ENCODE data around the gene TCF4.
"Not testable (repeated sequence)": the region's sequence is repeated elsewhere in the genome, so short reads cannot be mapped to it uniquely, and the experiment has no call there.

Gene TCF4

DNA sequence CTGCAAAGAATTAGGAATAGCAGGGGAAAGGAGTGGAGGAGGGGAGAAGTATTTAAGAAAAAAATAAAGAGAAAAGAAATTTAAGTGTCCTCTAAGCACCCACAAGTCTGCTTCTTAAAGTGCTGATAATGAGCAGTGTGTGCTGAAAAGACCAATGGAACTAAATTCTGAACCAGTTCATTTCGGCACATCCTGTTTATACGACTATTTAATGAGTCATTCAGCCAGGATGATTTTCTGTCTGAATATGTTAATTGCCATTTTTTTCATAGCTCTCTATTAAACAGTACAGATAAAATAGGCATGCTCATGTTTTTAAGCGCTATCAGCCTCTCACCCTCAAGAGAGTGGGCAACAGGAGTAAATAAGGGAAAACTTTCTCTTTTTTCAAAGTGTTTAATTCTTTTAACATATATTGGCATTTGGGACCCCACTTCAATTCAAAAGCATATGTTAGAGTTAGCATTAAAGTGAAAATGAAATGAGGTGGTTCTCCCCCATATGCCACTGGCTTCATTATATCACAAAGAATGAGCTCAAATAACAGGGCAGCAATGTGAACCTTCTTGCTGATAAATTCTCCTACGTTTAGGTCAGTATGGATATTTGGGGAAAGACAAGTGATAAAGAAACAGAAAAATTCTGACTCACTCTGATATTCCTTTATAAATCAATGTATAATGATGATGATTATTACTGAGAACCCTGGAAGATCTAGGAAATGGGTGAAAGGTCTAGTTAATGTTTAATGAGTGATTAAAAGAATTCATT, 87.5 kb downstream of the TCF4 start:
- DNase-seq, result no peak

DNA sequence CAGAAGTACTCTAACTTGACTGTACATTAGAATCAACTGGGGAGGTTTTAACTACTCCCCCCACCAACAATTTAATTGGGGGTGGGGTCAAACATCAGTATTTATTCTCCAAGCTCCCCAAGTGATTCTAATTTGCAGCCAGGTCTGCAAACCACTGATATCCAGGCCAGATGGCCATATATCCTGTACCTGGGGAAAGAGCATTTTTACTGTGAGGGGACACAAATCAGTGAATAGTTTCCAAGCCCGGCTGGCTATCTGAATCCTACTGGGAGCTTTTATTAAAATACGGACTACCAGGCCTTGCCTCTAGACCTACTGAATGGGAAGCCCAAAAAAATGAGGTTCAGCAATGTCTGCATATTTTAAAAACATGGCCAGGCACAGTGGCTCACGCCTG, 88.5 kb downstream of the TCF4 start:
- no peak for DNase-seq

DNA sequence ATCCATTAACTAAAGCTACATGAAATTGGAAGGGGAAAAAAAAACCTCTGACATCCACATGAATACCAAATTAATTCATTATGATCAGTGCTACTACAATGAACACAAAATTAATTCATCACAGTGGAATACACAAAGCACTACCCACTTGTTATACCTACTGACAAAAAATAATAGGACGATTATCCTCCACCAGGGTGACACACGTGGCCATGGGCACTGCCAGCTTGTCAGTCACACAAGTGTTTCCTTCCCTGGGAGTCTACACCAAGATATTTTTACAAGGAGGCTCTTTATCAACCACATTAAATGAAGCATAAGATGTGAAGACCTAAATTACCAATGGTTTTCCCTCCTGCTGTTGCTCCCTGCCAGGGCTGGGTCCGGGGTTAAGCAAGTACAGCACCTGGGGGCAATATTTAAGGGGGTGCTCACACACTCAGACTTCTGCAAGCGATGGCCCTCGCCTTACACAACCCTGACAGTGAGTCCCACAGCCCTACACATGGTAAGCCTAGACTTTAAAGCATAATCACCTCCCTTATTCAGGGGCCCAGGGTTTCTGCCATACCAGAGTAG, 90.1 kb downstream of the TCF4 start:
- DNase-seq, result no peak

DNA sequence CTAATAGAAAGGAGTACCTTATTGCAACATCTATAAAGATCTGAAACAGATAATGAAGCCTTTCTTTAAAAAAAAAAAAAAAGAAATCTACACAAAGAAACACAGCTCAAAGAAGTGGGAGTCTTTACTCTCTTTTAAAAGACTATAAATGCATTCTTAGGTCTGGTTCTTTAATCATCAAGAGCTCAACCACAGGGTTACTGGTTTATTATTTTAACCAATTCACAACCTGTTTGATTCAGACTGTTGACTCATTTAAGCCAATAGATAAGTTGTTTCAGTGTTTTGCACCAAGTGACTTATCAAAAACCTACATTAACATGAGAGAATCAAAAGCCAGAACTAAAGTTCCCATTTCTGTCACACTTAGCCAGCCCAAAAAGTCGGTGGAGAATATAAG, 93.1 kb downstream of the TCF4 start:
- no peak for DNase-seq

DNA sequence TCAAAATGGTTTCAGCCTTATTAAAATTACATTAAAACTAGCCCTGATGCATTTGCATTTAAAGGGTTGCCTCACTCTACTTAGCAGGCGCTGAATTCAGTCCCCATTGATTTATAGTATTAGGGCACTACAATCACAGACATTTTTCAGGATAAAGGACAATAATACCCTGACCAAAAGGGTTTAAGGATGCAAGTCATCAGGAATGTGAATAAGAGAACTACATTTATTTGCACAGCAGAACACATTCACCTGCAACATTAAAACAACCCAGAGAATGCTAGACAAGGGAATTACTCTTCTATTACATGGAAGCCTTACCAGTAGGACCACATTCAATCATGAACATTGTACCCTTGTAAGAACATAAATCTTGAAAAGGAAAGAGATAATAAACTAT, 93.6 kb downstream of the TCF4 start:
- no peak for DNase-seq

DNA sequence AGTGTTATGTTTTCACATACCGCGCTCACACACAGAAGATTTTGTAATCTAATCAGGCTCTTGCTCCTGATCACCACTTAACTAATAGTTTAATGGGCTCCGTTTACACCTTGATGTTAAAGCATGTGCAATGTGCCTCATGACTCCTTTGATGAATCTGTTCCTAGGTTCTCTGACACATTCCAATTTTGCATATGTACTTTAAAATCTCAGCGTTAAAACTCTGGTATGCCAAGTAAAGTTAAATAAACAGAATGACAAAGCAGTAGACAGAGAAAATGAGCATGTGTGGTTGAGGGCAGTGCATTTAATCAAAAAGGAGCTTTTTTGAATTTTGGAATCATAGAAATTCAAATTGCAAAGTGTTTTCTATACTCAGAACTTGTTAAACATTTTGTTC, 96.4 kb downstream of the TCF4 start:
- DNase-seq, result no peak

DNA sequence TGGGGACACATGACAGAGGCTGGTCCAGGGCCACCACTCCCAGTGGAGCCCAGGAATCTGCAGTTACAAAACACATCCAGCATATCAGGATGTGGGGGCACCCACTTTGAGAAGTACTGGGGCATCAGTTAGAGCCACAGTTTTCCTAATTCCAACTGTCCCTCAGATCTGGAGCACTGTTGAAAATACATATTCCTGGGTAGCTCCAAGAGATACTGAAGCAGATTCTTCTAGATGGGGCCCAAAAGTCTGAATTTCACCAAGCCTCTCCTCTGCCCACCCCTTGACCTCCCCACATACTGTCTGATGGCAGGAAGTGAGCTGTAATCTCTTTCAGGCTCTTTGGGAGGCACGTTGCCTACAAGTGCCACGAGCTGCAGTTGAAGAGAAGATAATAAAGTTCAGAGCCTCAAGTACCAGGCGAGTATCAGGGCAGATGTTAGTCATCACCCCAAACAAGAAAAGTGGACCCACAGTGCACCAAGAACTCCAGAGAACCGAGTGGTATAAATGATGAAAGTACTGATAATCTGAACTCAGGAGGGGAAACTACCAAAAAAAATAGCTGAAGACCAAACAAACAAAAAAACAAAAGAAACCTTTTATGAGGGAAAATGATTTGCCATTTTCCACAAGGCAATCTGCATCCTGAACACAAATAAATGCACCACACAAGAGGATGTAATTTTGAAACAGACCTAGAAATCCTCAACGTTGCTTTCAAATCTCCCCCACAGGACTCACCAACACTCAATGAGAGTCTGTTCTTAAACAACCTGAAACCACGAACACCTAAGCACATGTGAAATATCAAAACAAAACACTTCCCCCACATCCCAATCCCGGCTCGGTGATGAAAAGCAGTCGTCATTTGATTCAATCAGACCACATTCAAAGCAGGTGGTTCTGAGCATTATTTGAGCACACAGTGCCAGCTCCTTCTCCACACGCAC, 98.7 kb downstream of the TCF4 start:
- DNase-seq, result no peak

DNA sequence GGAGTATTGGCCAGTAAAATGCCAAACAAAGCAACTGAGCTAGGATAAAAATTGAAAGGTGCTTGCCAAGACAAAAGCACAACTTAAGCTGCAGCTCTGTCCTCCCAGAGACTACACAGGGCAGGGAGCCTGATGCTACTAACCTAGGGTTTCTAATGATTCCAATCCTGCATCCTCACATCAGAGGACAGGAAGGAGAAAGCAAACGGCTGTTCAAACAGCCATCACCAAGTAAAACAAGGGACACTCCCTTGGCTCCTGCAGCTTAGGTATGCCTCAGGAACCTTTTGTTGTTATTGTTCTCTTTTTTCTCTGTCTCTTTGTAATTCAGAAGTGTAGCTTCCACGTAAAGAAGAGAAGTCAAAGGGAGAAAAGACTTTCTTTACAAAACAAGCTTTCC, 99.5 kb downstream of the TCF4 start:
- no peak for DNase-seq

DNA sequence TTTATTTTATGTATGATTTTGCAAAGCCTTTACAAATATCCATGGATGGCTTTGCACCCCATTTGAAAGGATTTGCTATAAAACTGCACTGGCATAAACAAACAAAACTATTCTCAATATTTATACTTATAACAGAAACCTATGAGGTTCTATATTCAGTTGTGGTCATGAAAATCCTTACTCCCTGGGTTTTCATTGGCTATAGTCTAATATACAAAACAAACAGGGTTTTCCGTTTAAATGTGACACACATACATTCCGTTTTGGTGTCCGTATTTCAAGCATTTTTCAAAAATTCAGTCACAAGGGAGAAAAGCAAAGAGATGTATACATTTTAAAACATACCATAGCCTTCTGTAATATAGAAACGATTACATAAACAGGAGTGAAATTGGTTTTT, 100.0 kb downstream of the TCF4 start:
- no peak for DNase-seq

DNA sequence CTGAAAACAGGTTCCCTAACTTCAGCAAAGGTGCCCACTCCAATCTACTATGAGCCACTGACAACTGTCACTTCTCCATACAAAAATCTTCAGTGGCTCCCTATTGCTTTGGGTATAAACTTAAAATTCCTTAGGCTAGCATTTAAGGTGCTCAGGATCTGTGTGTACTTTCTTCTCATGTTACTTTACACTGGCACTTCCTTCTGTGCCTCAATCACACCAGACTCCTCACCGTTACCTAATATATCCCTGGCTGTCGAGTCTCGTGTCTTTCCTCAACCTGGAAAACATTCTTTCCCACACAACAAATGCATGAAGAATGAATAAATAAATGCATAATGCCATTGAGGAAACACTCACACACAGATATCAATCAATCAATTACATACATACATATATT, 101.1 kb downstream of the TCF4 start:
- no peak for DNase-seq

DNA sequence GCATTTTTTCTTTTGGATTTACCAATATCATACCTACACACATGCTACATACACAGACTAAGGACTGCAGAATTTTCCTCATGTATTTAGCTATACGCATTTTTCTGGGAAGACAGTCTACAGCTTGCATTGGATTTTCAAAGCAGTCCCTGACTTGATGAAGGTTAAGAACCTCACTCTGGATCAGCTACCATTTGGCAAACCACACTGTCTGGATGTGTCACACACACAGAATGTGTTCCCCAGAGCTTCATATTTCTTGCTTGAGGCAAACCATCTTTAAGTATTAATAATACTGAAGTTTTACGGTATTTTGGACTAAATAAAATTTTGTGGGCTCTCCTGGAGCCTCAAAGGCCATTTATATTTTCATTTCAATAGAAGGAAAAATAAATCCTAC, 102.3 kb downstream of the TCF4 start:
- no peak for DNase-seq

DNA sequence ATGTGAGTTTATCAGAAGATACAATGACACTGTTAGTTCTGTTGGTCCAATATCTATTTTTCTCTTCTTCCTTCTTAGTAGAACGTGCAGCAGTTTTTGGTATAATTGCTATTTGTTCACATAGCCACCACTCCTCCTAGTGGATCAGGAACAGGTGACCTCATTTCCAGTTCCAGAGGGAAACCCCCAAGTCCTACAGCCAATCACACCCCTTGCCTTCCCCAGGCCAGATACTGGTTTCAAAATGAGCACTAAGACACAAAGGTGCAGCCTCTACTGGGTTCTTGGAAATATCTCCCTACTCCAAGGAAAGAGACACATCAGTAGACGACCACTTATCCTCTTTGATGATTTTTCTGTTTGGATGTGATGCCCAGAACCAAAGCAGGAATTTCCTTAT, 103.2 kb downstream of the TCF4 start:
- DNase-seq, result no peak

DNA sequence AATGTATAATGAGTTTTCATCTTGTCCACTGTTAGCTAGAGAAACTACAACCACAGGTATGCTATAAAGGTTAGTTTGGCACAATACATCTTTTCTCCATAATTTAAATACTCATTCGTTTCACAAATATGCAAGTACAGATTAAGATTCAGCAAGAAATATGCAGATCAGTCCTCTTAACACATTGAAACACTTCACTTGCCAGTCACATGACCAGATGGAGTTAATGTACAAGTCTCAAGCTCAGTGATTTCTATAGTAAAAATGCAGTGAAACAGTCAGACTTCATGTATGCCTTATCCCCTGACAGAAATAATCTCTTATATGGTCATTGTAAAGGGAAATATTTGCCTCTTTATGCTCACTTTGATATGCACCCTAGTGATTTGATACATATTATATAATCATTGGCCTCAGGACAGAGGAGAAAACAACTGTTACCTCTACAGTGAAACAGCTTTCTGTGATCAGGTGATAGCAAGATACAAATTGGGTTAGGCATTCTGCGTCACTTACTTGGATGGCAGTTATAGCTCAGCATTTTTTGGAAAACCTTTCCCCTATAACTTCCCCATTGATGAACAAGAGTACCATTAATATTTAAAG, 104.6 kb downstream of the TCF4 start:
- no peak for DNase-seq

DNA sequence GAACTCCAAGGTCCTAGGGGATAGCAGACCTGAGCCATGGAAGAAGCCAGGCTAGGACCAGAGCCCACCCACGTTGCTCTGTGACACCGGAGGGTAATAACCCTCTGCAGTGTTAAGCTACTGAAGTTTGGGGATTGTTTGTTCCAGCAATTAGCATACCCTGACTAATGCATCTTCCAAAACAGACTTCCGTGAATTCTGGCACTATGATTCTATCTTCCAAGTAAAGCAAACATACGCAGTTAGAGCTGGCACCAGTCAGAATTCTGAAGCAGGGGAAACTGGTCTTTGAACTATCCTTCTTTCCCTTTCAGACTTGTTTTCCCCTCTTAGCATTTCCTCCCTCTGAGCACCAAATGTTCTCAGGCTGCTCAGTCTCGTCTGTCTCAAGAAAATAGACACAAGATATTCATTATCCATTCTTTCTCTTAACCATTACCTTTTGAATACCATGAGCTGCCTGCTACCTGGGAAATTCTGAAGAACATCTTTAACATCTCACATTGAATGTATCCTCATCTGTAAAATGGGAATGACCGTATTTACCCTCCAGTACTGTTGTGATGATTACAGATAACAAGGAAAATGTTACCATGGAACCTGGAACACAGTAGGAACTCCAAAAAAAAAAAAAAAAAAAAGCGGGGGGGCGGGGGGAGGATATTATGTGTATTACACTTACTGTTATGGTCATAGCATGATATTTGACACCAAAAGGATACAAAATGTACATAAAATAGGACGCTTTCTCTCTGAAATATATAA, 108.2 kb downstream of the TCF4 start:
- DNase-seq, result no peak

DNA sequence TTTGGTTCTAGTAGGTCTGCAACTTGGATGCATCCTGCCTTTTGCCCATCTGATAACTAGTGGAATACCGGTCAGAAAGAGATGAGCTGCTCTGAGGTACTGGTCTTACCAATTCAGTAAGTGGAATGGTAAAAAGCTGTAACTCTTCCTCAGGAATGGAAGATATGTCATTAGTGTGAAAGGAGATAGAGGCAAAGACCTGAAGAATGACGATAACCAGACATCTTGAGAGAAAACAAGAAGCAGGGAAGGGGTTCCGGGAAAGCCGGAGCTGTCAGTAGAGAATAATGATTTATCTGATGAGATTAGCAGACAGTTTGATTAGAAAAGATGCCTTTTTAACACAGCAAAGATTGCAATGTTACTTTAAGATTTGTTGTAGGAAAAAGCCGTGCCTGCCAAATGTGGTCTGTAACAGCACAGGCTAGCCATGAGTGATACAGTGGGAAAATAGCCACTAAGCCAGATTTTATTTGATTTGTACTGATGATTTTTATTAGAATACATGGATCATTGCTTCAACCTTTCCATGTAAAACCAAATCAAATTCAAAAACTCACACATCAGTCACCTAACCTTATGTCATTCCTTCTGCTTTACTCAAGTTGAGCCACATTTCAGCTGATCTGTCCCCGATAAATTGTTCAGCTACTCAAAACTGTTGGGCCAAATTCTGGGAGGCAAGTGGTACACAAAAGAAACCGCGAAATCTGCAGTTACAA, 110.0 kb downstream of the TCF4 start:
- DNase-seq, result no peak

DNA sequence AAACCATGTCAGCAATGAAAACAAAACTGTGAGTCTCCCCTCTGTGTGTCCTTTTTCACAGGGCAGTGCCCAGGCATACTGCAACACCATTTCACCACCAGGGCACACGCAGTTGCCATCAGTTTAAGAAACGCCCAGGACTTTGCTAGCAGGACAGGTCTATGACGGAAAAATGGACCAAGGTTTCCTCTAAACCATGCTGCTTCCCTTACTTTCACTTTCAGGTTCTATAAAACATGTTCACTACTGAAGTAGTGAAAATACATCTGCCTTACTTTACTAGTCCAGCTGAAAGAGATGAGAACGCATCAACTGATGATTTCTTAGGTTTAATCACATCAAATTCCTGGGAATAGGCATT, 110.5 kb downstream of the TCF4 start:
- DNase-seq, result no peak

DNA sequence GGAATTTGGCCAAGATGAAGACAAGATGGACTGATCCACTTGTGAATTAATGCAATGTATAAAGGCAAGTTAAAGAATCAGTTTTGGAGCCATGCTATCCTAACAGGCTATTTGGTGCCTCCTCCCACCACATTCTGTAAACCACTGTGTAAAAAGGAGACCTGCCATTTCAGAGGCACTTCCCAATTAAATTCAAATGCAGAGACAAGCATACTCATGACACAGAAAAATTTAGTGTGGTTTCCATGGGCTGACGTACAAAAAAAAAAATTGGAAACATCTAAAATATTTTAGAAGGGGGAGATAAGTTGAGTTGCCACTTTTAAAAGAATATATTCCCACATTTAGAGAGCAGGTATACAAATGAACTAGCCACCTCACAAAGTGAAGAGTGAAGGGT, 112.1 kb downstream of the TCF4 start:
- DNase-seq, result no peak

DNA sequence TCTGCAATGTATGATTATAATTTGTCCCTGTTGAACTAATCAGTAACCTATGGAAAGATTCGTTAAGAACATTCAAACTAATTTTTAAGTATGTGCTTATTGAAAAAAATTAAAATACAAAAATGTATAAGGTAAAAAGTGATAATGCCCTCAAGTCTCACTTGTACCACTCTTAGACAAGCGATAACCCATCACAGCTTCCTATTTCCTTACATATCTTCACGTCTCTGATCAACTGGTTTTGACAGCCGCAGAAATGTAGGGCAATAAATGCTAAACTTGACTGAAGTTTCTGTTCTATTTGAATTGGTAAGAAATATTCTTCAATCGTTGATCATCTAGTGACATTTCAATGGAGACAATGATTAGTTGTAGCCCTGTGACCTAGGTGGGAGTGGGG, 112.5 kb downstream of the TCF4 start:
- DNase-seq, result no peak

DNA sequence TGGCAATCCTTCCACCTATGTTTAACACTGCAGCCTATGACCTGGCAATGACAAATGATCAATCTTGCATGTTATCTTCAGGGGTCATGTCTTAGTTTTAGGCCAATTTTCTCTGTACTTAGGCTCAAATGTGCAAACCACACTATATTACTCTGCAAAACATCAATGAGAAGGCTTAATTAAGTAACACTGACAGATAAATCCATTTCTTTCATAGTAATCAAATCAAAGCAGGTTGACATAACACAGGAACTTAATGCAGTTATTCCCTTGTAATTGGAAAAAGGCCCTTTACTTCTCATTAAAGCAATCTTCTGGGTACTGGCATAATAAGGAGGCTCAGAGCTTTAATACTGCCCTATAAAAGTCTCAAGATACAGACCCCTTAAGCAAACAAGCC, 114.4 kb downstream of the TCF4 start:
- no peak for DNase-seq

DNA sequence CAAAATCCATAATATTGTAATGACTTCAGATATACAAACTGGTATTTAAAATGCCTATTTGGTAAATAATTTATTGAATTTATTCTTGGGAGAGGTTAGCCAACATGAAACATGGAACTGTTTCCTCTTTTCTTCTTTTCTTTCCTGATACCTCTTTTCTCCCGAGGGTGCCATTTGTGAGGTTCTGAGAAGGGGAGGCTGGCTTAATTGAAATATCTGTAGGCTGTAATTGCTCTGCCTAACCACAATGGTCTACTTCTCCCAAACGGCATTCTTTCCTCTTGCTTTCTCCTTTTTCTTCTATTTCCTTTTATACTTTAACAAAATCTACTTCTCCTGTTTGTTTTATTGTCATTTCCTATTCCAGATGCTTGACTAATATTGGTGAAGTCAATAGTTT, 114.9 kb downstream of the TCF4 start:
- no peak for DNase-seq

DNA sequence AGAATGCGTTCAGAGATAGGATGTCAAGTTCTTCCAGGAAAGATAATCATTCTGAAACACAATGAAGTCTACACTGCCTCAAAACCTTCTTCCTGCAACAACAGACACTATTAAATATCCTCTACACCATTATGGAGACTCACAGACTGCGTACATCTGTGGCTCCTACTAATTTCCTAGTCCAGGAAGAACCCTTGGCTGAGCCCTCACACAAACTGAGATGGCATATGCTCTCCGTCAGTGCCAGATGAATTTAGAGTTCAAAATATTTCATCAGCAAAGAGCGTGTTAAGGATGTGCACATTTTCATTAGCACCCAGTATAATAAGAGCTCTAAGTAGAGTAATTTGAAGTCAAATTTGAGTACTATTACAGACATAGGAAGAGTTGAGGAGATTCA, 117.2 kb downstream of the TCF4 start:
- no peak for DNase-seq

DNA sequence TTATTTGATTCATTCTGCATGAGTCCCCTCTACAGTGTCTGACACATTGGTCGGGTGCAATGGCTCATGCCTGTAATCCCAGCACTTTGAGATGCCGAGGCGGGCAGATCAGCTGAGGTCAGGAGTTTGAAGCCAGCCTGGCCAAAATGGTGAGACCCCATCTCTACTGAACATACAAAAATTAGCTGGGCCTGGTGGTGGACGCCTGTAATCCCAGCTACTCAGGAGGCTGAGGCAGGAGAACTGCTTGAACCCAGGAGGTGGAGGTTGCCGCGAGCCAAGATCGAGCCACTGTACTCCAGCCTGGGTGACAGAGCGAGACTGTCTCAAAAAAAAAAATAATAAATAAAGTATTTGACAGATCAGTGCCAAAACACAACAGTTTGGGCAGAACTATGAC, 118.9 kb downstream of the TCF4 start:
- not testable (repeated sequence) for DNase-seq
